ENCODE results near the gene WDSUB1.

DNA sequence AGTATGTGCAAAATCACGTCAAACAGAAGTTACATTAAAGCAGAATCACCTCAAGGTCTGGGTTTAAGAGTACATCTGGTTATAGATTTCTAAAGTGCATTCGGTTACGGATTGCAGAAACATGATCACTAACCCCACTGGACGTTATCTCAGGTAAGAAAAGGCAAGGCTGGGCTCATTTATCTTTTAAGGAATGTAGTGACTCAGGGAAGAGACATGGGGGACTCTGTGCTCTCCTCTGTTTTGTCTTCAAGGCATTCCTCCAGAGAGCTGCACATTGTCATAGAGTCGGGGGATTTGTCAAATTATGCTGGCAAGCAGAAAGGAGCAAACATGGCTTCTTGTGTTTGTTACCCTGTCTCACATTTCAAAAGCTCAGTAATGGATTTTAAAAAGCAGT, 14.3 kb downstream of the WDSUB1 start:
- TF ChIP-seq POLR2AphosphoS5 (IDR thresholded peaks at IDR 0.05; ENCODE audit: low read depth) (no peak), SPI1 (IDR thresholded peaks at IDR 0.05; ENCODE audit: borderline replicate concordance, low read depth) (no peak), GABPA (IDR thresholded peaks at IDR 0.05; ENCODE audit: low read depth) (no peak)
- TF ChIP-seq, protein P1, sequence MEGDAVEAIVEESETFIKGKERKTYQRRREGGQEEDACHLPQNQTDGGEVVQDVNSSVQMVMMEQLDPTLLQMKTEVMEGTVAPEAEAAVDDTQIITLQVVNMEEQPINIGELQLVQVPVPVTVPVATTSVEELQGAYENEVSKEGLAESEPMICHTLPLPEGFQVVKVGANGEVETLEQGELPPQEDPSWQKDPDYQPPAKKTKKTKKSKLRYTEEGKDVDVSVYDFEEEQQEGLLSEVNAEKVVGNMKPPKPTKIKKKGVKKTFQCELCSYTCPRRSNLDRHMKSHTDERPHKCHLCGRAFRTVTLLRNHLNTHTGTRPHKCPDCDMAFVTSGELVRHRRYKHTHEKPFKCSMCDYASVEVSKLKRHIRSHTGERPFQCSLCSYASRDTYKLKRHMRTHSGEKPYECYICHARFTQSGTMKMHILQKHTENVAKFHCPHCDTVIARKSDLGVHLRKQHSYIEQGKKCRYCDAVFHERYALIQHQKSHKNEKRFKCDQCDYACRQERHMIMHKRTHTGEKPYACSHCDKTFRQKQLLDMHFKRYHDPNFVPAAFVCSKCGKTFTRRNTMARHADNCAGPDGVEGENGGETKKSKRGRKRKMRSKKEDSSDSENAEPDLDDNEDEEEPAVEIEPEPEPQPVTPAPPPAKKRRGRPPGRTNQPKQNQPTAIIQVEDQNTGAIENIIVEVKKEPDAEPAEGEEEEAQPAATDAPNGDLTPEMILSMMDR (IDR thresholded peaks at IDR 0.05; ENCODE audit: insufficient read depth, low read length): no peak
- TF ChIP-seq, protein P2, sequence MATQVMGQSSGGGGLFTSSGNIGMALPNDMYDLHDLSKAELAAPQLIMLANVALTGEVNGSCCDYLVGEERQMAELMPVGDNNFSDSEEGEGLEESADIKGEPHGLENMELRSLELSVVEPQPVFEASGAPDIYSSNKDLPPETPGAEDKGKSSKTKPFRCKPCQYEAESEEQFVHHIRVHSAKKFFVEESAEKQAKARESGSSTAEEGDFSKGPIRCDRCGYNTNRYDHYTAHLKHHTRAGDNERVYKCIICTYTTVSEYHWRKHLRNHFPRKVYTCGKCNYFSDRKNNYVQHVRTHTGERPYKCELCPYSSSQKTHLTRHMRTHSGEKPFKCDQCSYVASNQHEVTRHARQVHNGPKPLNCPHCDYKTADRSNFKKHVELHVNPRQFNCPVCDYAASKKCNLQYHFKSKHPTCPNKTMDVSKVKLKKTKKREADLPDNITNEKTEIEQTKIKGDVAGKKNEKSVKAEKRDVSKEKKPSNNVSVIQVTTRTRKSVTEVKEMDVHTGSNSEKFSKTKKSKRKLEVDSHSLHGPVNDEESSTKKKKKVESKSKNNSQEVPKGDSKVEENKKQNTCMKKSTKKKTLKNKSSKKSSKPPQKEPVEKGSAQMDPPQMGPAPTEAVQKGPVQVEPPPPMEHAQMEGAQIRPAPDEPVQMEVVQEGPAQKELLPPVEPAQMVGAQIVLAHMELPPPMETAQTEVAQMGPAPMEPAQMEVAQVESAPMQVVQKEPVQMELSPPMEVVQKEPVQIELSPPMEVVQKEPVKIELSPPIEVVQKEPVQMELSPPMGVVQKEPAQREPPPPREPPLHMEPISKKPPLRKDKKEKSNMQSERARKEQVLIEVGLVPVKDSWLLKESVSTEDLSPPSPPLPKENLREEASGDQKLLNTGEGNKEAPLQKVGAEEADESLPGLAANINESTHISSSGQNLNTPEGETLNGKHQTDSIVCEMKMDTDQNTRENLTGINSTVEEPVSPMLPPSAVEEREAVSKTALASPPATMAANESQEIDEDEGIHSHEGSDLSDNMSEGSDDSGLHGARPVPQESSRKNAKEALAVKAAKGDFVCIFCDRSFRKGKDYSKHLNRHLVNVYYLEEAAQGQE (IDR thresholded peaks at IDR 0.05; ENCODE audit: insufficient replicate concordance, low read depth): no peak
